IMR-90 (cell line): ENCODE results near the gene PNMA5. TPM values are rescaled to one million over a fixed set of nuclear protein-coding genes. Genes with fewer than 3 reads are reported as not detected.

Experiments used
- ATAC-seq: fragments of 200-7000 bp; cut with Tn5 transposase; 2 replicates; pipeline ENCODE4 v1.9.1; 2020; ENCODE audit warnings: low read depth, mild to moderate bottlenecking, moderate library complexity
- BruUV-seq: library from RNA; stranded (reverse); fragments of 400-500 nt; replicated peaks from 2 replicates; lab custom pipeline; 2021; lab: Mats Ljungman, UMichigan
- CTCF ChIA-PET: fragments of 300-600 bp; formaldehyde crosslinking; extraction: SDS; loops from one replicate; lab custom pipeline; 2021; ENCODE audit warnings: antibody characterized with exemption; lab: Yijun Ruan, JAX
- POLR2A ChIA-PET: fragments of 300-600 bp; sonication (Branson Sonifier 250); formaldehyde crosslinking; loops from one replicate; lab custom pipeline; 2022; ENCODE audit warnings: antibody characterized with exemption; ENCODE audit not compliant: unreplicated experiment; lab: Charles Lee
- DNase-seq: peaks from one replicate; pipeline ENCODE4 v3.0.0; 2013
- H2AFZ ChIP-seq: replicated peaks from 2 replicates; pipeline ENCODE3; 2013; ENCODE audit warnings: low read length, mild to moderate bottlenecking; ENCODE audit not compliant: poor library complexity
- H2AK5ac ChIP-seq: 2 replicates; pipeline ENCODE4 v1.6.1; 2013; ENCODE audit warnings: low read depth, low read length, inconsistent platforms
- H2AK9ac ChIP-seq: replicated peaks from 2 replicates; pipeline ENCODE3; 2013; ENCODE audit warnings: mild to moderate bottlenecking, low read depth, low read length, moderate library complexity; ENCODE audit not compliant: poor library complexity
- H2BK120ac ChIP-seq: 2 replicates; pipeline ENCODE4 v1.6.1; 2013; ENCODE audit warnings: low read depth, low read length, inconsistent platforms
- H2BK15ac ChIP-seq: 3 replicates; pipeline ENCODE4 v1.6.1; 2013; ENCODE audit warnings: low read depth, low read length, inconsistent platforms
- H2BK20ac ChIP-seq: 2 replicates; pipeline ENCODE4 v1.6.1; 2013; ENCODE audit warnings: low read depth, mild to moderate bottlenecking, inconsistent platforms, low read length, moderate library complexity
- H2BK5ac ChIP-seq: 2 replicates; pipeline ENCODE4 v1.6.1; 2013; ENCODE audit warnings: mild to moderate bottlenecking, low read depth, low read length, inconsistent platforms; ENCODE audit not compliant: poor library complexity, severe bottlenecking
- H3K14ac ChIP-seq: replicated peaks from 2 replicates; pipeline ENCODE4 v1.6.1; 2013; ENCODE audit warnings: low read depth, low read length, inconsistent platforms
- H3K18ac ChIP-seq: 2 replicates; pipeline ENCODE4 v1.6.1; 2013; ENCODE audit warnings: low read depth, low read length, control low read depth
- H3K23ac ChIP-seq: 2 replicates; pipeline ENCODE4 v1.6.1; 2013; ENCODE audit warnings: low read depth, low read length, inconsistent platforms
- H3K27ac ChIP-seq: 2 replicates; pipeline ENCODE4 v1.5.1; 2013; ENCODE audit warnings: mild to moderate bottlenecking, control low read depth, low read length; ENCODE audit not compliant: insufficient read depth
- H3K27me3 ChIP-seq: 2 replicates; pipeline ENCODE4 v1.6.1; 2013; ENCODE audit warnings: low read length; ENCODE audit not compliant: control insufficient read depth, insufficient read depth
- H3K36me3 ChIP-seq: 2 replicates; pipeline ENCODE4 v1.6.1; 2013; ENCODE audit warnings: low read length, mixed read lengths; ENCODE audit not compliant: control insufficient read depth, insufficient read depth
- H3K4ac ChIP-seq: 2 replicates; pipeline ENCODE4 v1.6.1; 2013; ENCODE audit warnings: low read depth, low read length, inconsistent platforms
- H3K4me1 ChIP-seq: 2 replicates; pipeline ENCODE4 v1.6.1; 2013; ENCODE audit warnings: low read length, mixed read lengths; ENCODE audit not compliant: control insufficient read depth, insufficient read depth
- H3K4me2 ChIP-seq: 2 replicates; pipeline ENCODE4 v1.6.1; 2013; ENCODE audit warnings: low read depth, mild to moderate bottlenecking, control low read depth, low read length, moderate library complexity
- H3K4me3 ChIP-seq: 2 replicates; pipeline ENCODE4 v1.5.1; 2013; ENCODE audit warnings: low read depth, mild to moderate bottlenecking, control low read depth, low read length, moderate library complexity; ENCODE audit not compliant: insufficient read depth
- H3K56ac ChIP-seq: 2 replicates; pipeline ENCODE4 v1.6.1; 2013; ENCODE audit warnings: low read length, inconsistent platforms; ENCODE audit not compliant: insufficient read depth; ENCODE audit errors: extremely low read depth
- H3K79me1 ChIP-seq, 2 experiments: 2 replicates each; pipeline ENCODE4 v1.6.1; 2013; ENCODE audit warnings: low read length in 2 of 2, inconsistent platforms in 1 of 2, low read depth in 1 of 2
- H3K9ac ChIP-seq: 2 replicates; pipeline ENCODE4 v1.6.1; 2013; ENCODE audit warnings: low read depth, low read length, control low read depth
- H3K9me1 ChIP-seq: 2 replicates; pipeline ENCODE4 v1.6.1; 2013; ENCODE audit warnings: low read length, inconsistent platforms; ENCODE audit not compliant: insufficient read depth
- H3K9me3 ChIP-seq: 2 replicates; pipeline ENCODE4 v1.6.1; 2013; ENCODE audit warnings: low read length; ENCODE audit not compliant: control insufficient read depth, insufficient read depth
- H4K20me1 ChIP-seq: 2 replicates; pipeline ENCODE4 v1.6.1; 2013; ENCODE audit warnings: low read length, inconsistent platforms; ENCODE audit not compliant: insufficient read depth
- H4K5ac ChIP-seq: 2 replicates; pipeline ENCODE4 v1.6.1; 2013; ENCODE audit warnings: mild to moderate bottlenecking, low read depth, low read length, control low read depth
- H4K8ac ChIP-seq, 2 experiments: 2 replicates each; pipeline ENCODE4 v1.6.1; 2013; ENCODE audit warnings: low read depth in 2 of 2, low read length in 2 of 2, control low read depth in 1 of 2, inconsistent platforms in 1 of 2
- H4K91ac ChIP-seq: 2 replicates; pipeline ENCODE4 v1.6.1; 2013; ENCODE audit warnings: low read depth, low read length, inconsistent platforms; ENCODE audit not compliant: insufficient read depth
- BHLHE40 ChIP-seq: fragments of 150-350 bp; IDR thresholded peaks from 2 replicates; pipeline ENCODE4 v1.6.1; 2016; ENCODE audit warnings: mild to moderate bottlenecking, low read depth, low read length
- CEBPB ChIP-seq: IDR thresholded peaks from 2 replicates; pipeline ENCODE4 v1.6.1; 2012; ENCODE audit warnings: low read depth, low read length, improper control_type of control experiment
- CHD1 ChIP-seq: IDR thresholded peaks from 2 replicates; pipeline ENCODE4 v1.6.1; 2012; ENCODE audit warnings: low read depth, low read length, improper control_type of control experiment
- CTCF ChIP-seq: conservative IDR thresholded peaks from 2 replicates; pipeline ENCODE4 v1.5.1; 2012; ENCODE audit warnings: mild to moderate bottlenecking, low read depth, low read length, improper control_type of control experiment
- ELK1 ChIP-seq: fragments of 150-350 bp; IDR thresholded peaks from 2 replicates; pipeline ENCODE4 v1.6.1; 2016; ENCODE audit warnings: low read depth, mild to moderate bottlenecking, low read length, moderate library complexity, borderline replicate concordance
- FOS ChIP-seq: fragments of 150-350 bp; IDR thresholded peaks from 2 replicates; pipeline ENCODE4 v1.6.1; 2016; ENCODE audit warnings: low read depth, low read length
- MAFK ChIP-seq: IDR thresholded peaks from 2 replicates; pipeline ENCODE4 v1.6.1; 2012; ENCODE audit warnings: low read depth, low read length, improper control_type of control experiment
- MAZ ChIP-seq: IDR thresholded peaks from 2 replicates; pipeline ENCODE4 v1.6.1; 2012; ENCODE audit warnings: low read depth, mild to moderate bottlenecking, low read length, improper control_type of control experiment, moderate library complexity, borderline replicate concordance
- MXI1 ChIP-seq: IDR thresholded peaks from 2 replicates; pipeline ENCODE4 v1.6.1; 2012; ENCODE audit warnings: low read depth, mild to moderate bottlenecking, low read length, moderate library complexity, borderline replicate concordance
- NFE2L2 ChIP-seq: fragments of 150-350 bp; IDR thresholded peaks from 2 replicates; pipeline ENCODE4 v1.6.1; 2016; ENCODE audit warnings: low read depth, mild to moderate bottlenecking, low read length
- RCOR1 ChIP-seq: IDR thresholded peaks from 2 replicates; pipeline ENCODE4 v1.6.1; 2012; ENCODE audit warnings: mild to moderate bottlenecking, low read length, improper control_type of control experiment; ENCODE audit not compliant: insufficient replicate concordance
- RFX5 ChIP-seq: IDR thresholded peaks from 2 replicates; pipeline ENCODE4 v1.8.0; 2012; ENCODE audit warnings: low read depth, mild to moderate bottlenecking, low read length, moderate library complexity
- SMC3 ChIP-seq: fragments of 150-350 bp; IDR thresholded peaks from 2 replicates; pipeline ENCODE4 v1.6.1; 2016; ENCODE audit warnings: low read depth, mild to moderate bottlenecking, antibody characterized with exemption, low read length, moderate library complexity
- WGBS, 2 experiments: methylation state at CpG; one replicate each; pipeline versions ENCODE4 v1.1.5 to v1.1.7; 2013; ENCODE audit warnings: missing lambda C conversion rate in 2 of 2; ENCODE audit not compliant: insufficient read length in 1 of 2; ENCODE audit errors: extremely low coverage in 2 of 2; 5-methylcytosine and 5-hydroxymethylcytosine counted together
- dilution Hi-C: fragments of 300-500 bp; cut with HindIII; formaldehyde crosslinking; loops from one replicate; pipeline ENCODE4 v1.14.3; 2018; ENCODE audit warnings: low sequenced_read_pairs; ENCODE audit not compliant: unreplicated experiment
- in situ Hi-C: fragments of 300-500 bp; cut with MboI; formaldehyde crosslinking; loops from 3 replicates; pipeline ENCODE4 v1.14.3; 2019; ENCODE audit warnings: low sequenced_read_pairs, inconsistent platforms, mixed read lengths
- intact Hi-C: fragments of 100-400 bp; cut with micrococcal nuclease; formaldehyde crosslinking; loops from 2 replicates; pipeline ENCODE4 v1.10.0; 2022
- polyA plus RNA-seq, 3 experiments: library from polyadenylated mRNA; depleted of rRNA; stranded (reverse); fragments of >200 nt; gene quantifications; 2 replicates each; pipeline ENCODE4 v1.2.3, GENCODE V29; 2012; ENCODE audit warnings: low replicate concordance in 1 of 3
- total RNA-seq: library from RNA; depleted of rRNA; stranded (reverse); fragments of >200 nt; gene quantifications from 2 replicates; pipeline ENCODE4 v1.2.3, GENCODE V29; 2012

Gene PNMA5
- total and polyA plus RNA-seq, 2 of the 4 experiments (the other 2 are of a cell fraction) = not detected

GRCh38 chrX:152989292-152989658, 4.6 kb downstream of the PNMA5 start:
- H2AK5ac ChIP-seq = no peak overlapping the region
- dilution Hi-C loops = no loop called here
- no peak overlapping the region for H2BK20ac ChIP-seq
- peaks cover 2% of the 10 kb centered on the region; the same call in 1 of the 2 replicates for H3K27me3 ChIP-seq
- no peak overlapping the region for H3K14ac ChIP-seq
- H3K56ac ChIP-seq = no peak overlapping the region
- WGBS, 2 experiments = 52 to 100% methylated on average over 1 to 3 of the region's 8 CpGs
- H3K9me1 ChIP-seq = no peaks in the 10 kb centered on the region
- H2AFZ ChIP-seq = peak overlapping the region; percentile 58
- in situ Hi-C loops = no loop called here
- H3K36me3 ChIP-seq = no peaks in the 10 kb centered on the region
- H3K23ac ChIP-seq = no peak overlapping the region
- no peaks in the 10 kb centered on the region for H4K20me1 ChIP-seq
- no peak overlapping the region for H3K27ac ChIP-seq
- DNase-seq (peak; percentile 1), ATAC-seq (0 out of 2 replicates have a peak, but pooled peaks have one; percentile 32)
- no peak overlapping the region for H3K9ac ChIP-seq
- H2BK120ac ChIP-seq = no peak overlapping the region
- no TSS peak for BruUV-seq
- H4K91ac ChIP-seq = no peak overlapping the region
- ChIA-PET POLR2A (no interaction called here), CTCF (no interaction called here)
- no peak overlapping the region for H3K18ac ChIP-seq
- TF ChIP-seq BHLHE40 (no peak), CHD1 (no peak), MAZ (no peak), MXI1 (no peak), NFE2L2 (no peak), SMC3 (no peak), CTCF (no peak), FOS (no peak), RFX5 (no peak), MAFK (no peak), CEBPB (no peak), RCOR1 (no peak), ELK1 (no peak)
- no peaks in the 10 kb centered on the region for H3K9me3 ChIP-seq
- no peak overlapping the region for H2BK5ac ChIP-seq
- H3K4me2 ChIP-seq = no peak overlapping the region
- no peak overlapping the region for H3K4me3 ChIP-seq
- no peak overlapping the region for H4K5ac ChIP-seq
- intact Hi-C loops = no loop called here
- no peaks in the 10 kb centered on the region for H3K4me1 ChIP-seq
- no peak overlapping the region for H4K8ac ChIP-seq
- H2BK15ac ChIP-seq = no peak overlapping the region
- no peak overlapping the region for H2AK9ac ChIP-seq
- no peak overlapping the region for H3K4ac ChIP-seq
- H3K79me1 ChIP-seq = no peaks in the 10 kb centered on the region
